Measurements from ENCODE around the gene FAHD2A.
"Not testable (repeated sequence)": the region's sequence is repeated elsewhere in the genome, so short reads cannot be mapped to it uniquely, and the experiment has no call there.

Gene FAHD2A, protein sequence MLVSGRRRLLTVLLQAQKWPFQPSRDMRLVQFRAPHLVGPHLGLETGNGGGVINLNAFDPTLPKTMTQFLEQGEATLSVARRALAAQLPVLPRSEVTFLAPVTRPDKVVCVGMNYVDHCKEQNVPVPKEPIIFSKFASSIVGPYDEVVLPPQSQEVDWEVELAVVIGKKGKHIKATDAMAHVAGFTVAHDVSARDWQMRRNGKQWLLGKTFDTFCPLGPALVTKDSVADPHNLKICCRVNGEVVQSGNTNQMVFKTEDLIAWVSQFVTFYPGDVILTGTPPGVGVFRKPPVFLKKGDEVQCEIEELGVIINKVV

GRCh38 chr2:95402370-95403203 is at the start of gene FAHD2A:
FAHD2A (plus strand) TSS chr2:95402708; CDS start chr2:95405559, 2,851 bp downstream.
- peak; percentile 92 for DNase-seq

- no peak for DNase-seq
Measured at GRCh38 chr2:95353055-95353575, 49.4 kb upstream of the FAHD2A start.

DNA sequence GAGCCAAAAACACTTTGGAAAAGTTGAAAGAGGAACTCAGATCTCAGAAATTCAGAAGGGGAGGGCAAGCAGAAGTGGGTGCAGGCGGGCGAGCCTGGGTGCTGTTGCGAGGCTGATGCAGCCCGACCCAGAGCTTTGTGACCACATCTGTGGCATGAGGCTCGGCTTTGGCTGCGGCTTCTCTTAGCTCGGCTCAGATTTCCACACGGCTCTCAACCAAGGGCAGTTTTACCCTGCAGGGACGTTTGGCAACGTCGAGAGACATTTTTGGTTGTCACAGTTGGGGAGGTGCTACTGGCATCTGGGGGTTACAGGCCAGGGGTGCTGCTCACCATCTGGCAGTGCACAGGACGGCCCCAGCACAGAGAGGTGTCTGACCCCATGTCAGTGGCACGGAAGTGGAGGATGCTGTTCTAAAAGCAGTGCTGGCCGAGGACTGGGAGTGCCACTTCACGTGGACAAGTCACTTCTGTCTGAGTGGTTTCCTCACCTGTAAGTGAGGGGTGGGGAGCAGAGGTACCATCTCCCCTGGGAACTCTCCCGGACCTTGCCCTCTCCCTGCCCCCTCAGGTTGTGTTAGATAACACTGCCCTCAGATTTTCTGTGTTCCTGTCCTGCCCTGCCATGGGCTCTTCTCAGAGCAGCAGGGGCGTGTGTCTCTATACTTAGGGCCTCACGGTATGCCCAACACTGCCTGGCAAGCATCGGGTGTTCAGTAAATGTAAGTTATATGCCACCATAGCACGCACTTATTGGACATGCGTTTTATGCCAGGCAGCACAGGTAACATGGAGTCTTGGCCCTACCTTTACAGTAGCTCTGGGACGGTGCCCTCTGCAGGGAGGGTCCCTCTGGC is 48.7 kb upstream of the FAHD2A start:
- no peak for DNase-seq

GRCh38 chr2:95354469-95354901 is 48.0 kb upstream of the FAHD2A start:
- DNase-seq = no peak

DNA sequence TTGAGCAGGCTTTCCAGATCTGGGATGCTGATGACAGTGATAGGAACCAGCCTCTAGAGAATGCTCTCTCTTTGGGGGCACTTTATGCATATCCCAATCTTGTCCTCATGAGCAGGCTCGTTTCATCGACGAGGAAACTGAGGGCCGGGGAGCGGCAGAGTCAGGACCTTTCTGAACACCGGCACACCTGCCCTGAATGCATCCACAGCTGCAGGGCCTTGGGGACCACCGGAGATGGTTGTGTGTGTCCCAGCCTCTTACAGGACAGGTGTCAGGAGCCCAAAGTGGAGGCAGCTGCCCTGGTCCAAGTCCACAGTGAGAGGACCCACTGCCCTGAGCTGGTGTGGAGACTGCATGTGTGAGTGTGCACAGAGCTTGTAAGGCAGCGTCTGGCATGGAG is 47.6 kb upstream of the FAHD2A start:
- no peak for DNase-seq

DNA sequence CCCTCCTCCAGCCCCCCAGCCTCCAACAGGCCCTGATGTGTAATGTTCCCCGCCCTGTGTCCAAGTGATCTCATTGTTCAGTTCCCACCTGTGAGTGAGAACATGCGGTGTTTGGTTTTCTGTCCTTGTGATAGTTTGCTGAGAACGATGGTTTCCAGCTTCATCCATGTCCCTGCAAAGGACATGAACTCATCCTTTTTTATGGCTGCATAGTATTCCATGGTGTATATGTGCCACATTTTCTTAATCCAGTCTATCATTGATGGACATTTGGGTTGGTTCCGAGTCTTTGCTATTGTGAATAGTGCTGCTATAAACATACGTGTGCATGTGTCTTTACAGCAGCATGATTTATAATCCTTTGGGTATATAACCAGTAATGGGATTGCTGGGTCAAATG is 47.0 kb upstream of the FAHD2A start:
- not testable (repeated sequence) for DNase-seq

GRCh38 chr2:95356821-95357700 is 45.4 kb upstream of the FAHD2A start:
- no peak for DNase-seq

- no peak for DNase-seq
Measured at GRCh38 chr2:95357717-95358280, 44.7 kb upstream of the FAHD2A start.

DNA sequence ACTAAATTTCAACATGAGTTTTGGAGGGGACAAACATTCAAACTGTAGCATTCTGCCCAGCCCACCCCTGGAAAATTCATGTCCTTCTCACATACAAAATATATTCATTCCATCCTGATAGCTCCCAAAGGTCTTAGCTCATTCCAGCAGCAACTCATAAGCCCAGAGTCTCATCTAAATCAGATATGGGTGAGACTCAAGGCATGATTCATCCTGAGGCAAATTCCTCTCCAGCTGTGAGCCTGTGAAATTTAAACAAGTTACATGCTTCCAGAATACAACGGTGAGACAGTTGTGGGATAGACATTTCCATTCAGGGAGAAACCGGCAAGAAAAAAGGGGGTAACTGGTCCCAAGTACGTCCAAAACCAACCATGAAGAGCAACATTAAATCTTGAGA is 43.5 kb upstream of the FAHD2A start:
- DNase-seq = no peak

DNA sequence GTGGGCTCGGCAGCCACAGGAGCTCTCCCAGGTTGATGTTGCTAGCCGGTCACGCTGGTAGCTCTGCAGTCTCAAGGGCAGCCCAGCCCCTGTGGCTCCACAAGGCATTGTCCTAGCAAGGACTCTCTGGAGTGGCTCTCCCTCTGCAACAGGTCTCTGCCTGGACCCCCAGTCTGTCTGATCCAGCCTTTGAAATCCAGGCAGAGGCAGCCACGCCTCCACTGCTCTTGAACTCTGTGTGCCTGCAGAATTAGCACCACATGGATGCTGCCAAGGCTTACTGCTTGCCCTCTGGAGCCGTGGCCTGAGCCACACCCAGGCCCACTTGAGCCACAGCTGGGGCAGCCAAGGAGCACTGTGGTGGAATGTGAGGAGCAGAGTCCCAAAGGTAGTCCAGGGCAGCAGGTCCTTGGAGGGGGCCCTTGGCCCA is 43.0 kb upstream of the FAHD2A start:
- no peak for DNase-seq

- no peak for DNase-seq
Measured at GRCh38 chr2:95361216-95361980, 41.1 kb upstream of the FAHD2A start.

DNA sequence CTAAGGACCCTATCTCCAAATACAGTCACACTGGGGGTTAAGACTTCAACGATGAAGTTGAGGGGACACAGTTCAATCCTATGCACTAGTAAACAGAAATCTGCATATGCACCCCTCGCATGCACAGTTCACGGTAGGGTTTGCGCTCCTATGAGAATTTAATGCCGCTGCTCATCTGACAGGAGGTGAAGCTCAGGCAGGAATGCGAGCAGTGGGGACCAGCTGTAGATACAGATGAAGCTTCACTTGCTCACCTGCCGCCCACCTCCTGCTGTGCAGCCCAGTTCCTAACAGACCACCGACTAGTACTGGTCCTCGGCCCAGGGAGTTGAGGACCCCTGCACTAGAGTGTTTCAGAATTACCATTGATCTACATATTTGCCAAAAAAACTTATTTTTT is 40.0 kb upstream of the FAHD2A start:
- DNase-seq = no peak

- DNase-seq = no peak
Measured at GRCh38 chr2:95366514-95366913, 36.0 kb upstream of the FAHD2A start.

- no peak for DNase-seq
Measured at GRCh38 chr2:95372216-95372829, 30.2 kb upstream of the FAHD2A start.

- no peak for DNase-seq
Measured at GRCh38 chr2:95372845-95373244, 29.7 kb upstream of the FAHD2A start.

- DNase-seq = no peak
Measured at GRCh38 chr2:95374029-95374428, 28.5 kb upstream of the FAHD2A start.

- no peak for DNase-seq
Measured at GRCh38 chr2:95374451-95374920, 28.0 kb upstream of the FAHD2A start.

GRCh38 chr2:95374921-95375471 is 27.5 kb upstream of the FAHD2A start:
- DNase-seq = no peak

- DNase-seq = no peak
Measured at GRCh38 chr2:95375532-95376150, 26.9 kb upstream of the FAHD2A start.
